K562 (cell line): Measurements from ENCODE around the gene KISS1R. TPM values are rescaled to one million over a fixed set of nuclear protein-coding genes. Genes with fewer than 3 reads are reported as not detected.
A peak's percentile ranks its signal among the peaks of the same experiment; 100 is the strongest.

Experiments
- BRF1 ChIP-seq: IDR thresholded peaks from 3 replicates; pipeline ENCODE4 v1.6.1; 2011; ENCODE audit warnings: borderline replicate concordance, mild to moderate bottlenecking; ENCODE audit not compliant: insufficient read length; ENCODE audit errors: extremely low read depth
- CHD2 ChIP-seq: IDR thresholded peaks from 2 replicates; pipeline ENCODE4 v1.6.1; 2011; ENCODE audit warnings: low read depth, low read length
- E2F3 ChIP-seq: fragments of 250-450 bp; sonication (Bioruptor Pico); IDR thresholded peaks from 2 replicates; pipeline ENCODE4 v1.4.0; 2020; ENCODE audit warnings: mild to moderate bottlenecking
- LCOR ChIP-seq: sonication (generic); formaldehyde crosslinking; IDR thresholded peaks from 2 replicates; pipeline ENCODE4 v1.8.0; 2022; ENCODE audit warnings: mild to moderate bottlenecking, missing genetic modification reagents
- RFX1 ChIP-seq: fragments of 450-650 bp; IDR thresholded peaks from 2 replicates; pipeline ENCODE4 v1.6.1; 2016; ENCODE audit warnings: mild to moderate bottlenecking, moderate library complexity
- SP1 ChIP-seq: sonication (generic); formaldehyde crosslinking; IDR thresholded peaks from 2 replicates; pipeline ENCODE4 v1.8.1; 2022; ENCODE audit warnings: mild to moderate bottlenecking, missing genetic modification reagents
- SRSF7 ChIP-seq: fragments of 200-400 bp; formaldehyde crosslinking; optimal IDR thresholded peaks from 2 replicates; pipeline ENCODE3; 2017; ENCODE audit warnings: mild to moderate bottlenecking, low read depth, low read length
- TARDBP ChIP-seq: fragments of 450-650 bp; IDR thresholded peaks from 2 replicates; pipeline ENCODE4 v1.6.1; 2016
- TCF3 ChIP-seq: sonication (generic); formaldehyde crosslinking; IDR thresholded peaks from 2 replicates; pipeline ENCODE4 v1.4.0; 2020; ENCODE audit warnings: mild to moderate bottlenecking, missing genetic modification reagents
- ZNF76 ChIP-seq: fragments of 250-450 bp; sonication (Bioruptor Pico); IDR thresholded peaks from 2 replicates; pipeline ENCODE4 v1.4.0; 2020; ENCODE audit warnings: mild to moderate bottlenecking, moderate library complexity, borderline replicate concordance
- polyA plus RNA-seq, 8 experiments: library from polyadenylated mRNA; depleted of rRNA in 4 of 8; stranded (reverse) in 5 of 8; unstranded in 3 of 8; fragments of >200 nt; fragmentation: Nextera tagmentation in 2 of 8; fragmentation: Illumina TruSeq in 1 of 8; extraction: Ambion mirVana in 2 of 8; extraction: Trizol in 1 of 8; gene quantifications; 2 replicates each; pipeline versions ENCODE4 v1.2.1 to v1.2.3, GENCODE V29; 2011 to 2014; ENCODE audit warnings: inconsistent platforms in 1 of 8, missing spikeins in 1 of 8
- total RNA-seq, 7 experiments: library from RNA; depleted of rRNA in 6 of 7; stranded (reverse); fragments of >200 nt in 6 of 7; fragmentation: Illumina TruSeq in 2 of 7; extraction: Trizol in 2 of 7; gene quantifications; 2 replicates each; pipeline versions ENCODE4 v1.2.1 to v1.2.3, GENCODE V29; 2011 to 2021; ENCODE audit warnings: low replicate concordance in 1 of 7
- TF ChIP-seq, protein P1 (sequence below): sonication (generic); formaldehyde crosslinking; IDR thresholded peaks from 2 replicates; pipeline ENCODE4 v1.8.1; 2023; ENCODE audit warnings: mild to moderate bottlenecking, missing genetic modification reagents
- TF ChIP-seq, protein P2 (sequence below): fragments of 250-450 bp; sonication (Bioruptor Pico); IDR thresholded peaks from 2 replicates; pipeline ENCODE4 v1.5.0; 2021; ENCODE audit warnings: mild to moderate bottlenecking, moderate library complexity

Gene KISS1R
- total and polyA plus RNA-seq, 9 of the 15 experiments (the other 6 are each of a cell fraction or from before 2014, with no cell fraction given): 0.37 to 39.4 (median 2.0) TPM

- TF ChIP-seq, protein P1, sequence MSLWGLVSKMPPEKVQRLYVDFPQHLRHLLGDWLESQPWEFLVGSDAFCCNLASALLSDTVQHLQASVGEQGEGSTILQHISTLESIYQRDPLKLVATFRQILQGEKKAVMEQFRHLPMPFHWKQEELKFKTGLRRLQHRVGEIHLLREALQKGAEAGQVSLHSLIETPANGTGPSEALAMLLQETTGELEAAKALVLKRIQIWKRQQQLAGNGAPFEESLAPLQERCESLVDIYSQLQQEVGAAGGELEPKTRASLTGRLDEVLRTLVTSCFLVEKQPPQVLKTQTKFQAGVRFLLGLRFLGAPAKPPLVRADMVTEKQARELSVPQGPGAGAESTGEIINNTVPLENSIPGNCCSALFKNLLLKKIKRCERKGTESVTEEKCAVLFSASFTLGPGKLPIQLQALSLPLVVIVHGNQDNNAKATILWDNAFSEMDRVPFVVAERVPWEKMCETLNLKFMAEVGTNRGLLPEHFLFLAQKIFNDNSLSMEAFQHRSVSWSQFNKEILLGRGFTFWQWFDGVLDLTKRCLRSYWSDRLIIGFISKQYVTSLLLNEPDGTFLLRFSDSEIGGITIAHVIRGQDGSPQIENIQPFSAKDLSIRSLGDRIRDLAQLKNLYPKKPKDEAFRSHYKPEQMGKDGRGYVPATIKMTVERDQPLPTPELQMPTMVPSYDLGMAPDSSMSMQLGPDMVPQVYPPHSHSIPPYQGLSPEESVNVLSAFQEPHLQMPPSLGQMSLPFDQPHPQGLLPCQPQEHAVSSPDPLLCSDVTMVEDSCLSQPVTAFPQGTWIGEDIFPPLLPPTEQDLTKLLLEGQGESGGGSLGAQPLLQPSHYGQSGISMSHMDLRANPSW: no peak
- TF ChIP-seq CHD2: no peak
- TF ChIP-seq BRF1: no peak
- TF ChIP-seq RFX1: no peak
- TF ChIP-seq ZNF76: no peak
- TF ChIP-seq SRSF7: no peak
- TF ChIP-seq SP1 (CRISPR knock-in tag): 0 out of 2 replicates have a peak, but pooled peaks have one; percentile 29
- no peak for TF ChIP-seq TARDBP
- TF ChIP-seq TCF3: peak; percentile 76
- TF ChIP-seq LCOR: no peak
- TF ChIP-seq, protein P2, sequence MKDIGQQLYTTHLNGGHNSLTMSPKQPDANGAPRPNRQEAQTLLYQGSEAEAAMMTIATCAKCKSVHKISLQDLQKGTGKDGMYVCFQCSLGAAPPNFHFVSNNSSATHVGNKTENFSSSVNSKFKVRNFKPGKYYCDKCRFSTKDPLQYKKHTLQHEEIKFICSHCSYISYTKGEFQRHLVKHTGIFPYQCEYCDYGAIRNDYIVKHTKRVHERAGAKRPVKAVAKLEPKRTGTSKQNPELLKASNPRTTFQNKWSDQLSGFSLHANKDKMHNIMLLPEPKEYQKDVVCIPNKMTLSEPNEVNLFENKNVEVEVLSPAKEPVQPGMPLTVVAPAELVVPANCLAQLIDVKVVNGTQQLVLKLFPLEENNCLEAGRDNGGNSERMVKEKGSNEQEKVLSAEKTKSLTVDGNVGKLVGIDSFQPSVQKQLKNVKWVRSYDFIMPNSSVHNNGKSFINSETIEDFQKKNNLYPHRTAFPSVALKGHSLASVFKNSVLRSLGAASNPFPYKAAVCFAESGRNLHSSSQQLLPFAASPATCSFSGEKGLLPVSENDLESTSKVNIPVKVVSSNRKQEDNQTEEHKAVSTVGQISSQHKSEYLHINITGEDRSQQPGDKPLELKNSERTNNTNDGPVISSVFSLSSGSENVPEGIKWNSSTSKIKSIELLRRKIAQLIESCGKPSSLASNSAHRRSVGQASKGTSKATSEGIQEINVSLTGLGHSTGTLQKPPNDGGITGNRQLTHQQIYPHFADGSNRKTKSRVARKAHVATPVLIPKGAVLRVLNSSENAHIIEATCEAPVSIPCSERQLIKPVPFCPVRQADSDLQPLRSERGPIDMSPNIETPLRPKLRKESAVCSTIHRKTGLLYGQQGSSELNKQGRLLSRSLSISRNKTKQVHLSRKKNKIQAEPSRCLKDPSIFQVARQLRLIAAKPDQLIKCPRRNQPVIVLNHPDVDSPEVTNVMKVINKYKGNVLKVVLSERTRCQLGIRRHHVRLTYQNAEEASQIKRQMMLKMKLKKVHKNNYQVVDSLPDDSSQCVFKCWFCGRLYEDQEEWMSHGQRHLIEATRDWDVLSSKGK (CRISPR knock-in tag): no peak
- TF ChIP-seq E2F3: no peak
These were observed 37.8 kb downstream of the KISS1R start (continued) for GRCh38 chr19:954672-955494.
